Kidney (tissue), 14 donors: Measurements from ENCODE around the gene CEP72. TPM values are rescaled to one million over a fixed set of nuclear protein-coding genes. Genes with fewer than 3 reads are reported as not detected.
"Not testable (repeated sequence)": the region's sequence is repeated elsewhere in the genome, so short reads cannot be mapped to it uniquely, and the experiment has no call there.

Experiments used
- DNase-seq, 5 donors: peaks; one replicate each; pipeline ENCODE4 v3.0.0-alpha.2; 2013 to 2020
- FAIRE-seq: peaks from 2 replicates; lab custom pipeline; 2012; peaks lifted over from hg19 to GRCh38; lab: Jason Lieb, UNC
- H3K27ac ChIP-seq, 2 donors: one replicate each; pipeline ENCODE4 v1.7.0; 2013; ENCODE audit warnings: low read depth in 2 of 2, low read length in 2 of 2, inconsistent platforms in 1 of 2
- H3K27me3 ChIP-seq: one replicate; pipeline ENCODE4 v1.7.1; 2013; ENCODE audit warnings: low read length, inconsistent platforms; ENCODE audit not compliant: control insufficient read depth, insufficient read depth
- H3K36me3 ChIP-seq, 3 donors: one replicate each; pipeline versions ENCODE4 v1.7.0 to v1.7.1; 2013; ENCODE audit warnings: low read length in 3 of 3, control low read depth in 1 of 3, inconsistent platforms in 1 of 3; ENCODE audit not compliant: insufficient read depth in 3 of 3, control insufficient read depth in 2 of 3
- H3K4me1 ChIP-seq, 3 donors: one replicate each; pipeline versions ENCODE4 v1.7.0 to v1.7.1; 2013; ENCODE audit warnings: low read length in 3 of 3, inconsistent platforms in 1 of 3, low read depth in 1 of 3; ENCODE audit not compliant: control insufficient read depth in 2 of 3, insufficient read depth in 2 of 3
- H3K4me3 ChIP-seq, 3 donors: one replicate each; pipeline versions ENCODE4 v1.7.0 to v1.8.1; 2013; ENCODE audit warnings: low read length in 3 of 3, control low read depth in 1 of 3, inconsistent platforms in 1 of 3
- H3K9ac ChIP-seq, 3 donors: one replicate each; pipeline versions ENCODE4 v1.7.0 to v1.7.1; 2013; ENCODE audit warnings: low read length in 3 of 3, control low read depth in 1 of 3, inconsistent platforms in 1 of 3
- H3K9me3 ChIP-seq, 3 donors: one replicate each; pipeline versions ENCODE4 v1.7.0 to v1.7.1; 2013; ENCODE audit warnings: low read length in 3 of 3, control low read depth in 1 of 3, inconsistent platforms in 1 of 3; ENCODE audit not compliant: control insufficient read depth in 2 of 3, insufficient read depth in 1 of 3
- CTCF ChIP-seq: IDR thresholded peaks from 3 replicates; pipeline ENCODE4 v1.5.1; 2012; ENCODE audit warnings: mild to moderate bottlenecking, moderate library complexity, borderline replicate concordance; ENCODE audit not compliant: insufficient read depth; ENCODE audit errors: extremely low read depth
- intact Hi-C: fragments of 100-400 bp; cut with DNase I; formaldehyde crosslinking; loops from one replicate; pipeline ENCODE4 v1.11.1; 2022
- polyA plus RNA-seq: library from polyadenylated mRNA; stranded (reverse); fragments of 350-450 nt; fragmentation: Illumina TruSeq; extraction: RNeasy Lipid Tissue Mini Kit (QIAGEN cat#74804); gene quantifications from one replicate; pipeline ENCODE4 v1.2.3, GENCODE V29; 2014; ENCODE audit warnings: low read depth, low replicate concordance; ENCODE audit not compliant: insufficient read depth
- total RNA-seq: library from RNA; stranded (reverse); fragmentation: NEBNext Ultra II Directional; extraction: Animal tissue kit (Norgen Biotek cat#: 25700); gene quantifications from one replicate; pipeline ENCODE4 v1.2.1, GENCODE V29; 2021
- donor health status: control.
- donor health status: control.
- donor health status: control.
- donor health status: control.
- donor health status: control.
- donor health status: DM: yes; HTN: yes; CAD: no.
- donor health status: Normal renal cell carcinoma (clear cell type).

CEP72 gene
- total and polyA plus RNA-seq, 2 donors from 2014 or later: 1.1 to 7.8 TPM

DNA sequence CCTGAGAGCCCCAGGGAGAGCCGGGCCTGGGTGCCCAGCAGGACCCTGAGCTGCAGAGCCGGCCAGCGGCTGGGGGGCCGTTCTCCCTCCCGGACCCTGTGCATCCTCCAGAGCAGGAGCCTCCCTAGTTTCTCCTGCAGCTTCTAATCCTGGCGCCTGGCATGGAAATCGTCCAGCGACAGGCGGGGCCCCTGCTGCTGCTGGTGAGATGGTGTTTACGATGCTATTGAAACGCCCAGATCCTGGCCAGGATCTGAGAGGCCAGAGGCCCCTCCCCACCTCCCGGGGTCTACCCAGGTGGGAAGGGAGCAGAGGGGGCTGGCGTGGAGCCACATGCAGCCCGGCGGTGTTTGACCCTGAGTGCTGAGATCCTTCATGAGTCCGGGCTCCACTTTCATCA, 38.2 kb upstream of the CEP72 start:
- intact Hi-C loops: no loop called here
- peak in 3 of 5 donors; percentile 9 to 63 (median 37) for DNase-seq
- TF ChIP-seq CTCF: no peak
- Histone ChIP-seq H3K36me3 (no peaks in the 10 kb centered on the region), H3K27me3 (no peaks in the 10 kb centered on the region), H3K4me1 (no peaks in the 10 kb centered on the region), H3K4me3 (no peak overlapping the region), H3K27ac (no peak overlapping the region), H3K9me3 (peaks cover 0 to 4% (median 3%) of the 10 kb centered on the region in 3 donors), H3K9ac (no peak overlapping the region)
- FAIRE-seq: no peak

DNA sequence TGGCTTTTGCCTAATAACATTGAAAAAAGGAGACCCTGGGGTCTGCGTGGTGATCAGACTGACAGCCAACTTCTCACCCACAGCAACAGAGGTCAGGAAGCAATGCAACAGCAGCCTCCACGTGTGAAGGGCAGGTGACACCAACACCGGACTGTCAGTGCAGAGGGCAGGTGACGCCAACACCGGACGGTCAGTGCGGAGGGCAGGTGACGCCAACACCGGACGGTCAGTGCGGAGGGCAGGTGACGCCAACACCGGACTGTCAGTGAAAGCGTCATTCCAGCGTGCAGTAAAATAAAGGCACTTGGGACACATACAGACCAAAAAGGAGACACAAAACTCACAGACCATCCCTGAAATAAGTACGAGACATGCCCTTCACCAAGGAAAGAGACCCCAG, 37.2 kb upstream of the CEP72 start:
- no peak overlapping the region for H3K4me3 ChIP-seq
- H3K27me3 ChIP-seq: no peaks in the 10 kb centered on the region
- peaks cover 0 to 4% (median 3%) of the 10 kb centered on the region in 3 donors for H3K9me3 ChIP-seq
- no peak for FAIRE-seq
- peak in 1 of 5 donors; percentile 2 for DNase-seq
- H3K9ac ChIP-seq: no peak overlapping the region
- intact Hi-C loops: no loop called here
- no peaks in the 10 kb centered on the region for H3K4me1 ChIP-seq
- TF ChIP-seq CTCF: no peak
- no peaks in the 10 kb centered on the region for H3K36me3 ChIP-seq
- H3K27ac ChIP-seq: no peak overlapping the region

GRCh38 chr5:575636-576035, 36.5 kb upstream of the CEP72 start:
- Histone ChIP-seq H3K4me3 (no peak overlapping the region), H3K27ac (no peak overlapping the region), H3K27me3 (no peaks in the 10 kb centered on the region), H3K4me1 (no peaks in the 10 kb centered on the region), H3K36me3 (no peaks in the 10 kb centered on the region), H3K9ac (no peak overlapping the region), H3K9me3 (peaks cover 0 to 4% (median 3%) of the 10 kb centered on the region in 3 donors)
- TF ChIP-seq CTCF: no peak
- FAIRE-seq: no peak
- intact Hi-C loops: no loop called here
- peak in 1 of 5 donors; percentile 10 for DNase-seq

DNA sequence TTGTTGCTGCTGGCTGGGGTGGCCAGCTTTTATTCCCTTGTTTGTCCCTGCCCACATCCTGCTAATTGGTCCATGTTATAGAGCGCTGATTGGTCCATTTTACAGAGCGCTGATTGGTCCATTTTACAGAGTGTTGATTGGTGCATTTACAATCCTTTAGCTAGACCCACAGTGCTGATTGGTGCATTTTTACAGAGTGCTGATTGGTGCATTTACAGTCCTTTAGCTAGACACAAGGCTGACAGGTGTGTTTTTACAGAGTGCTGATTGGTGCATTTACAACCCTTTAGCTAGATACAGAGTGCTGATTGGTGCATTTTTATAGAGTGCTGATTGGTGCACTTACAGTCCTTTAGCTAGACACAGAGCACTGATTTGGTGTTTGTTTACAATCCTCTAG, 34.9 kb upstream of the CEP72 start:
- FAIRE-seq, intact Hi-C loops, DNase-seq, H3K4me3 ChIP-seq, H3K27ac ChIP-seq, H3K9ac ChIP-seq, H3K27me3 ChIP-seq, H3K9me3 ChIP-seq, H3K36me3 ChIP-seq, H3K4me1 ChIP-seq: not testable (repeated sequence)
